GM12892 (cell line): ENCODE results near the gene PTPN21.

ENCODE experiments used
- POLR2A ChIP-seq: IDR thresholded peaks from 2 replicates; pipeline ENCODE4 v1.6.1; 2011; ENCODE audit warnings: low read depth, low read length, control low read depth
- POLR2AphosphoS5 ChIP-seq: IDR thresholded peaks from 2 replicates; pipeline ENCODE4 v1.6.1; 2011; ENCODE audit warnings: low read depth, low read length, control low read depth

- TF ChIP-seq POLR2A: no peak
- no peak for TF ChIP-seq POLR2AphosphoS5
These were observed 78.0 kb downstream of the PTPN21 start for GRCh38 chr14:88476825-88477224.
